ENCODE data around the gene TOM1.
"Not testable (repeated sequence)": the region's sequence is repeated elsewhere in the genome, so short reads cannot be mapped to it uniquely, and the experiment has no call there.

TOM1 gene

DNA sequence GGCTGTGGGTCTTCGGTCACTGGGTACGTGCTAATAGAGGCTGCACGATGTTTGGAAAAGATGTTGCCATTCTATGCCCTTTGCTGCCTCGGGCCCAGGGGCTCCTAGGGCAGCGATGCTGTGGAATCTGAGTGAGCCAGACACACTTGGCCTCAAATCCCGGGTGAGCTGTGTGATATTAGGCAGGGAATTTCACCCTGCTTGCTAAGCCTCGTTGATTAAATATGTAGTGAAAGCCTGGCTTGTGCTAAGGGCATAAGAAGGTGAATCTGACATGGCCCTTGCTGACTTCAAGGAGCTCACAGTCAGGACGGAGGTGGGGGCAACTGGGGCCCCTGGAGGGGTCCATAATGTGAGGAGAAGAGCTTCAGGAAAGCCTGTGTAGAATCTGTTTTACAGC is 75.8 kb downstream of the TOM1 start:
- no peak for DNase-seq

DNA sequence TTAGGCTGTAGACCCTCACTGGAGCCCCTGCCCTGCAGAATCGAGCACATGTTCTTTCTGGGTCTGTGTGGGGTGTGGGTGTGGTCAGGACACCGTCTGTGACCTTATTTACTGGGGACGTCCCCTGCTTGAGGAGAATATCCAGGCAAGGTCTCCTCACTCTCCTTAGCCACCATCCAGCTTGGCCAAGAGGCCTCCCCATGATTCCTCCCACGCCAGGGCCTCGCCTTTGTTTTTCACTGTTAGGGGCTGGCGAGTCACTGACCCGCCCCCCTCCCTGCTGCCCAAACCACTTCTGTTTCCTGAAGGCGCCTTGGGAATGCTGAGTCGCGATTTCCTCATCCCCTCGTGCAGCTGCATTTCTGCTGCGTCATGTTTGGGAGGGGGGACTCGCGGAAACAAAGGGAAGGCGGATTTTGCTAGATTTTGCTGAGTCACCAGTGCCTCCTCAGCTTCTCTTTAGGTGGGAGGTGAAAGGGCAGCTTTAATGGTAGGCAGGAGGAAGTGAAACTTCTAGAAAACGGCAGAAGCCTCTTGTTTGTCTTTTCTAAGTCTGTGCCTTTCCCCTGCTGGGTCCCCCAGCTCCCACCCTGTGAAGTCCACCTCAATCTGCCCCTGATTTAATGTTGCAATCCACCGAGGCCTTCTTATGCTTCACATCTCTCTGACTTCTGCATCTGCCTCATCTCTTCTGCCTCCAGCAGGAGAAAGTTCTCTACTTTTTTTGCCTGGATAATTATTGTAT is 77.2 kb downstream of the TOM1 start:
- DNase-seq = peak; percentile 99

DNA sequence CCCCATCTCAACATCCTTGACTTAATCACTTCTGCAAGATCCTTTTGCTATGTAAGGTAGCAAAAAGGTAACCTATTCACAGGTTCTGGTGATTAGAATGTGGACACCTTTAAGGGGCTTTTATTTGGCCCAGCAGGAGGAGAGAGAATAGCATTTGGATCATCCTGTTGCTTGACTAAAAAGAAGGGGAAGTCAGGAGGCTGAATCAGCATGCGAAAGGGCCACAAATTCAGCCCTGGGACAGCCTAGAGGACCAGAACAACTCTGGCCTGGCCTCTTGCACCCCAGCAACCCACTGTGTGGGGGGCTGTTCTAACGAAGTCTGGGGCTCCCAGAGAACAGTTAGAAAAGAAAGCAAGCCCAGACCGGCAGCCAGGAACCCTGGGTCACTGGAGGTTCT is 78.0 kb downstream of the TOM1 start:
- no peak for DNase-seq

DNA sequence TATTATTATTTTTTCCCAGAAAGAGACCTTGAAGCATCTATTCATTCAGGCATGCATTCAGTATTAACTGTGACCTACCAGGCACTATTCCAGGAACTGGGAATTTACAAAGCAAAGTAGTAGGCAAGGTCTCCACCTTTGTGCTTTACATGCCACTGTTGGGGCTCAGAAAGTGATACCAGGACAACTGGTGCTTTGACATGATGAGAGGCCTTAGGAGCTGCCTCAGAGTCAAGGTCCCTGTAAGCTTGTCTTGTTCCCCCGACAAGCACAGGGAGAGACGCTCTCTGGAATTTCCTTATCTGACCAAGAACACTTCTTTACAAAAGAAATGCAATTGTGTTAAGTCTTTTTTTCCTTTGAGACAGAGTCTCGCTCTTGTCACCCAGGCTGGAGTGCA is 78.9 kb downstream of the TOM1 start:
- no peak for DNase-seq

DNA sequence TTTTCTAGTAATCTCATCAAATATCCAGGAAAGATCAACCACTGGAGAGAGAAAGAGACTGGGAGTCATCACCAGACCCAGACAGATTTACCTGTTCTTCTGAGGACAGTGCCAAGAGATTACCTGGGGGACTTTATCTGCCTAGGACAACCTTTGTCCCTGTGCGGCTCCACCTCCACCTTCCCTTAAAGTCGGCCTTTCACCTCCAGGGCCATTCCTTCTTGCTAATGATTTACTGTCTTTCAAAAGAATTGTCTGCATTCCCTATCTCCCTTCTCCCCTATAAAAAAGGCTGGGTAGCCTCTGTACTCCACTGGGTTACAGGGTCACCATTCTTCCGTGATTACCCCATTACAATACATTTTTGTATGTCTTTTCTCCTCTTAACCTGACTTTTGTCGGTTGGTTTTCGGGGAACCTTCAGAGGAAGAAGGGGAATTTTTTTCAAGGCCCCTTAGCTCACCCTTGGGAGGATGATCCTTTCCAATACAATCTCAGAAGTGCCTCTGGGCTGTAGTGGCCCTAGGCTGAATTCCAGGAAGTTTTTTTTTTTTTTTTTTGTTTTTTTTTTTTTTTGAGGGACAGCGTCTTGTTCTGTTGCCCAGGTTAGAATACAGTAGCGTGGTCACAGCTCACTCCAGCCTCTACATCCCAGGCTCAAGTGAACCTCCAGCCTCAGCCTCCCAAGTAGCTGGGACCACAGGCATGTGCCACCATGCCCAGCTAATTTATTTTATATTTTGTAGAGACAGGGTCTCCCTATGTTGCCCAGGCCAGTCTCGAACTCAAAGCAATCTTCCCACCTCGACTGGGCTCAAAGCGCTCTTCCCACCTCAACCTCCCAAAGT is 79.7 kb downstream of the TOM1 start:
- DNase-seq = no peak

DNA sequence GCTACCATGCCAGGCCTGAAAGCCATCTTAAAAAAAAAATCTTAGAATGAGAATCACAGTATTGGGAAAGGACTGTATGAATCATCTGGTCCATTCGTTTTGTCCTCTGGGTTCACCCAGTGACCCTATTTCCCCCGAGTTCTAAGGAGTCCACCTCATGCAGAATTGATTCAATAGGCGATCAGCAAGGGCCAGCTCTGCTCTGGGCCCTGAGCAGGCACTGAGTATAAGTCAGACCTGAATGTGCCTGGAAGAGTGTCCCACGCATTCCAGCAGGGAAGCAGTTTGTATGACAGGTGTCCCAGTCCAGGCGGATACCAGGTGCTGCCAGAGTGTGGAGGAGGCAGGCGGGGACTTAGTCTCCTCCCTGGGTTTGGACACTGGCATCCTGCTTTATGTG is 80.3 kb downstream of the TOM1 start:
- no peak for DNase-seq

DNA sequence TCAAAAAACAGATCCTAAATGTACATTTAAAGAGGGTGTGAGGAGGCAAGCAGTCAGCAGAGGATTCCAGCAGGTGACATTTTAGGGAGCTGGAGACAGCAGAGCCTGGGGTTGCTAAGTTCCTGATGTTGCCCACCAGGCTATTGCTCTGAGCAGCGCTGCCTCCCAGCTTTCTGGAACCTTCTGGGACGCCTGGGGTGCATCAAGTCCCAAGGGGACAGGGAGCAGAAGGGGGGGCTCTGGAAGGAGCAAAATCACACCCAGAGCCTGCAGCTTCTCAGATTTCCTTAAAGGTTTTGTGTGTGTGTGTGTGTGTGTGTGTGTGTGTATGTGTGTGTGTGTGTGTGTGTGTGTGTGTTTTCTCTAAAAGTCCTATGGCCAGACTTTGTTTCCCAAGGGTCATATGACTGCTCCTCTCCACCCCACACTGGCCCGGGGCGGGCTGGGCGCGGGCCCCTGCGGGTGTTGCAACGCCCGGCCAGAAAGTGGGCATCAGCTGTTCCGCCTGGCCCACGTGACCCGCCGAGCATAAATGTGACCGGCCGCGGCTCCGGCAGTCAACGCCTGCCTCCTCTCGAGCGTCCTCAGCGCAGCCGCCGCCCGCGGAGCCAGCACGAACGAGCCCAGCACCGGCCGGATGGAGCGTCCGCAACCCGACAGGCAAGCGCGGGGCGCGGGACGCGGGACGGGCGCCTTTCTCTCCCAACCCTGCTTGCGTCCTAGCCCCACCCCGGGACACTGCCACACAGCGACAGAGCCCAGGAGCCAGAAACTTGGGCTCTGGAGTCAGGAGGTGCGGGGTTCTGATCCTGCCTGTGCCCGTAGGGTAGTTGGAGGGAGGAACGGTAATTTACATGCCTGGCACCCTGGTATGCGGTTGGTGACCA is 81.1 kb downstream of the TOM1 start, which contains the start of gene HMOX1:
Gene HMOX1 (plus strand): TSS at position 560 of the 887 bp plus-strand sequence. CDS start 78 bp downstream, at position 638.
- peak; percentile 89 for DNase-seq

DNA sequence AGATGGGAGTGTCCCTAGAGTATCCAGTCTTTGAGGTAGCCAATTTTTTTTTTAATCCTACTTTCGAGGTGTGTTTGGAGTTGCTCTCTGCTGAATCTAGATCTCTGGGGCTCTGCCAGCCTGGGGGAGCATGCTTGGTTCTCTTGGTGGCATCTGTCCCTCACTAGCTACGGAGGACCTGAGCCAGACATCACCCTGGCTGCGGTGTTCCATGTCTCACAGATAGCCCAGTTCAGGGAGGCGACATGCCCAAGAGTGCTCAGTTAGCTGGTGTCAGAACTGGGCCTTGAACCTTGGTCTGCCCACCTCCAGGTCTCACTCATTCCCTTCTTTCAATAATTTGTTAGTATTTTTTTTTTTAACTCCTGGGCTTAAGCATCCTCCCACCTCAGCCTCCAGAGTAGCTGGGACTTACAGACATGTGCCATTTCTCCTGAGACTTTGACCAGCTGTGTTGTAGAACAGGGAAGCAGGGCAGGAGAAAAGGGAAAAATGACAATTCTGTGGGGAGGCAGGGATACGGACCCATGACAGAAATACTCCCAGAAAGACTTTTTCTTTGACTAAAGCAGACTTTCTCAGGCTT is 81.8 kb downstream of the TOM1 start:
- no peak for DNase-seq

DNA sequence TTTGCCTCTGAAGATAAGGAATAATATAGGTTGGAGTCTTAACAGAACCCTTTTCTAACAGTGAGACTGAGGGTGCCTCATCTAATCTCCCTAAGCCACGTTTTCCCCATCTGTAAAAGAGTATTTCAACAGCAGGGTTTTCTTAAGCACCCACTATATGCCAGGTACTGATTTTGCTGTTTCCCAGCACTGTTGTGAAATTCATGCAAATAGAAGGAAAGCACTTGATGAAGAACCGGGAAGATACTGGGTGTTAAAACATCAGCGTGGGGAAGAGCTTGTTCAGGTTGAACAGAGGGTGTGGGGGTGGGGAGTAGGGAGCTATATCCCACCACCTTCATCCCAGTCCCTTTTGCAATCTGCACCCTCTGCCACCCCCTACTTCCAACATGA is 84.0 kb downstream of the TOM1 start:
- no peak for DNase-seq

DNA sequence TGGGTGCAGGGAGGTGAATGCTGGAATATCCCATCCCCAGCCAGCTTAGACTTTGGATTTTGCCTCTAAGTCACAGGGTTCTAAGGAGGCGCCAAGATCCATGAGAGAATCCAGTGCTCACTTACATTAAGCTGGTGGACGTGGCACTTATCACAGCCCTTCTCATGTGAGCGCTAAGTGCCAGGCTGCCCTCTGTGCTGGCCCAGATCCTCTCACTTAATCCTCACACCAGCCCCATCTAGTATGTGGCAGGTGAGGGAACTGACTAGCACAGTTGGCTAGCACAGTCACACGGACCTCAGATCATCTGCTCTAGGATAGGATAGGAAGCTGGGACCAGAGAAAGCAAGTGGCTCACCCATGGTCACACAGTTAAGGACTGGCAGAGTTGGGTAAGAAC is 84.8 kb downstream of the TOM1 start:
- DNase-seq = no peak

DNA sequence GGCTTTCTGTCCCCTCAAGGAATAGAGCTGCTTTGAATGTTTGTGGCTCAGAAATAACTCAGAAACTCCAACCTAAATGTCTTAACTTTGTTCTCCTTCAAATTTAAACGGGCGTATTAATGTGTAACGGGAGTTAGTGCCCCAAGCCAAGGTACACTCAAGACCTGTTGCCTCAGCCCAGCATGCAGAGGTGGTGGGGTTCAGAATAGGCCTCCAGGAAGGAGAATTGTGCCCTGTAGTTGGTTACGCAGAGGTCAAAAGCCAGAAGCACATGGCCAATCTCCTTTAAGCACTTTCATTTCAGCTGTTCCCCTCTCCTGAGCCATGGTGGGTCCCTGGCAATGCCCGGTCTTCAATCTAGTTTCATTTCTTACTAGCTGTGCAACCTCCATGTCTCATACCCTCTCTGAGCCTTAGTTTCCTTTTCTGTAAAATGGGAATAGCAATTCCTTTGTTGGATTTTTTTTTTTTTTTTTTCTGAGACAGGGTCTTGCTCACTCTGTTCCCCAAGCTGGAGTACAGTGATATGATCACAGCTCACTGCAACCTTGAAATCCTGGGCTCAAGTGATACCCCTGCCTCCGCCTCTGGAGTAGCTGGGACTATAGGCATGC is 85.4 kb downstream of the TOM1 start:
- no peak for DNase-seq

DNA sequence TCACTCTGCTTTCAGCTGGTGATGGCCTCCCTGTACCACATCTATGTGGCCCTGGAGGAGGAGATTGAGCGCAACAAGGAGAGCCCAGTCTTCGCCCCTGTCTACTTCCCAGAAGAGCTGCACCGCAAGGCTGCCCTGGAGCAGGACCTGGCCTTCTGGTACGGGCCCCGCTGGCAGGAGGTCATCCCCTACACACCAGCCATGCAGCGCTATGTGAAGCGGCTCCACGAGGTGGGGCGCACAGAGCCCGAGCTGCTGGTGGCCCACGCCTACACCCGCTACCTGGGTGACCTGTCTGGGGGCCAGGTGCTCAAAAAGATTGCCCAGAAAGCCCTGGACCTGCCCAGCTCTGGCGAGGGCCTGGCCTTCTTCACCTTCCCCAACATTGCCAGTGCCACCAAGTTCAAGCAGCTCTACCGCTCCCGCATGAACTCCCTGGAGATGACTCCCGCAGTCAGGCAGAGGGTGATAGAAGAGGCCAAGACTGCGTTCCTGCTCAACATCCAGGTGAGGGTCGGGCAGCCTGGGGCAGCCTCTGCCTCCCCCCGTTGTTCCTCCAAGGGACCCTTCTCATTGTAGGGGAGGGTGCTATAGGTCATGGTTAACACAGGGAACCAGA is 87.1 kb downstream of the TOM1 start:
- no peak for DNase-seq

DNA sequence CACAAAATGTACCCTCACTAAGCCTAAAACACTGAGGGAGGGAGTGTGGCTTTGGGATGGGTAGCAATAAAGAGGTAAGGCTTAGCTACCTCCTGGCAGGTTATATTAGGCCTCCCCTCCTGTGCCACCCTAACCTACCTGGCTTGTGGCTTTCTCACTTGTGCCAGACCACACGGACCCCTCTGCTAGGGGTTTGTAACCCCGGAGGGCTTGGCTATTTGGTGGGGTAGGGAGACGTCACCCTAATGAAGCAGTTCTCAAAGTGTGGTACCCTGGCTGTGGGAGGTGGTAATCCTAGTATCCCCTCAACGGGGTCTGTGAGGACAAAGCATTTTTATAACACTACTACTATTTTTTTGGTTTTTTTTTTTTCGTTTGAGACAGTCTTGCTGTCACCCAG is 91.2 kb downstream of the TOM1 start:
- no peak for DNase-seq

DNA sequence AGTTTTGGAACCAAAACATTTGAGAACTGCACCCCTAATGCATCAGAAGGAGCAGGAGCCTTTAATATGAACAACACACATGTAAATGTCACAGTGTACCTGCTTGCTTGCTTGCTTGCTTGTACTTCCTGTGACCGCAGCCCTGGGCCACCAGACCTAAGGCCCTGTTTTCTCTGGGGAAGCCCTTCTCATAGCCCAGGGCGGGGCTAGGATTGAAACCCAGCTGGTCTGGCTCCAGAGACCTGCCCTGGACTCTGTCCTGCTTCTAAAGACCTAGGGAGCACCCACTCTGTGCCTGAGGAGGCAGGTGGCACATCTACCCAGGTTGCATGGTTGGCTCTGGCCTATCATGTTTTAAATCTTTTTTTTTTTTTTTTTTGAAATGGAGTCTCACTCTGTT is 92.7 kb downstream of the TOM1 start:
- no peak for DNase-seq

DNA sequence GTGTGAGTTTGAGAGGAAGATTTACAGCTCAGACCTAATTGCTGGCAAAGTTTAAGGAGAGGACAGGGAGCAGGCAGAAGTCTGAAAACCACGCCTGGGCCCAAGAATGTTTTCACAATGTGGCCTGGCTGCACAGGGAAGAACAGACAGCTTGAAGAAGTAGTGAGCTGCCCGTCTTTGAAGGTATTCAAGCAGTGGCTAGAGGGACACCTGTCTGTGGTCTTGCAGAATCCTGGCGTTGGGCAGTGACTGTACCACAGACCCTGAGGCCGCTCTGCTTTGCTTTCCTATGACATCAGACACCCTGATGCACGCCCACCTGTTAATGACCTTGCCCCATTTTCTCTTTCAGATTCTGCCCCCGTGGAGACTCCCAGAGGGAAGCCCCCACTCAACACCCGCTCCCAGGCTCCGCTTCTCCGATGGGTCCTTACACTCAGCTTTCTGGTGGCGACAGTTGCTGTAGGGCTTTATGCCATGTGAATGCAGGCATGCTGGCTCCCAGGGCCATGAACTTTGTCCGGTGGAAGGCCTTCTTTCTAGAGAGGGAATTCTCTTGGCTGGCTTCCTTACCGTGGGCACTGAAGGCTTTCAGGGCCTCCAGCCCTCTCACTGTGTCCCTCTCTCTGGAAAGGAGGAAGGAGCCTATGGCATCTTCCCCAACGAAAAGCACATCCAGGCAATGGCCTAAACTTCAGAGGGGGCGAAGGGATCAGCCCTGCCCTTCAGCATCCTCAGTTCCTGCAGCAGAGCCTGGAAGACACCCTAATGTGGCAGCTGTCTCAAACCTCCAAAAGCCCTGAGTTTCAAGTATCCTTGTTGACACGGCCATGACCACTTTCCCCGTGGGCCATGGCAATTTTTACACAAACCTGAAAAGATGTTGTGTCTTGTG is 93.7 kb downstream of the TOM1 start:
- DNase-seq = no peak

DNA sequence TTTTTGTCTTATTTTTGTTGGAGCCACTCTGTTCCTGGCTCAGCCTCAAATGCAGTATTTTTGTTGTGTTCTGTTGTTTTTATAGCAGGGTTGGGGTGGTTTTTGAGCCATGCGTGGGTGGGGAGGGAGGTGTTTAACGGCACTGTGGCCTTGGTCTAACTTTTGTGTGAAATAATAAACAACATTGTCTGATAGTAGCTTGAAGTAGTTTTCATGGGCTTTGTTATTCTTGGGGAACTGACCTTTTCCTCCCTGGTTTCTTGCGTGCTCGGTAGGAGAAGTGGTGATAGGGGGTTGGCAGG is 94.3 kb downstream of the TOM1 start:
- DNase-seq = no peak

DNA sequence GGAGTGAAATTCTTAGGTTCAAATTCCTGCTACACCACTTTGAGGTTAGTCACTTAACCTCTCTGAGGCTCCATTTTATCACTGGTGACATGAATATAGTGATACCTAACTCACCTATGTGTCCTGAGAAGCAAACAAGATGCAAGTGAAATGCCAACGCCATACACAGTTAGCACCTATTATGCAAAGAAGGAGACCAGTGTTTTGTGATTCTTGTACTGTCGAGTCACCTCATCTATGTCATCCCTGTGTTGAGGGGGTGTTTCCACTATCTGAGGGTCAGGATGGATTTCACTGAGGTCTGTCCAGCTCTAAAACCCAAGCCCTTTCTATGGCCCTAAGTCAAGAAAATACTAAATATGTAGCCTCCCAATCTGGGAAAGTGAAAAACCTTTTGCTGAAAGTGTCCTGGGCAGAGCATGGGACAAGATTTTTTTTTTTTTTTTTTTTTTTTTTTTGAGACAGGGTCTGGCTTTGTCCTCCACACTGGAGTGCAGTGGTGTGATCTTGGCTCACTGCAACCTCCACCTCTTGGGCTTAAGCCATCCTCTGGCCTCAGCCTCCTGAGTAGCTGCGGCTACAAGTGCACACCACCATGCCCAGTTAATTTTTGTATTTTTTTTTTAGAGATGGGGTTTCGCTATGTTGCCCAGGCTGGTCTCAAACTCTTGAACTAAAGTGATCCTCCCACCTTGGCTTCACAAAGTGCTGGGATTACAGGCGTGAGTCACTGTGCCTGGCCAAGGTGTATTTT is 95.3 kb downstream of the TOM1 start:
- DNase-seq = no peak

DNA sequence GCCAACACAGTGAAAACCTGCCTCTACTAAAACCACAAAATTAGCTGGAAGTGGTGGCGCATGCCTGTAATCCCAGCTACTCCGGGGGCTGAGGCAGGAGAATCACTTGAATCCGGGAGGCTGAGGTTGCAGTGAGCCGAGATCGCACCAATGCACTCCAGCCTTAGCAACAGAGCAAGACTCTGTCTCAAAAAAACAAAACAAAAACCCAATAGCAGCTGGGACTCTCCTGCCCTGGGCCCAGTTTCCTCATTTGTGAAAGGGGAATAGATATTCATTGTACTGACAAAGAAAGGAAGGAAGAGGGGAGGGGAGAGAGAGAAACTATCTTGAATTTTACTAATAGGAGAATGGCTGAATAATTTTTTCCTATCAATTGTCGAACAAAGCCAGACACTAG is 96.9 kb downstream of the TOM1 start:
- DNase-seq = not testable (repeated sequence)

DNA sequence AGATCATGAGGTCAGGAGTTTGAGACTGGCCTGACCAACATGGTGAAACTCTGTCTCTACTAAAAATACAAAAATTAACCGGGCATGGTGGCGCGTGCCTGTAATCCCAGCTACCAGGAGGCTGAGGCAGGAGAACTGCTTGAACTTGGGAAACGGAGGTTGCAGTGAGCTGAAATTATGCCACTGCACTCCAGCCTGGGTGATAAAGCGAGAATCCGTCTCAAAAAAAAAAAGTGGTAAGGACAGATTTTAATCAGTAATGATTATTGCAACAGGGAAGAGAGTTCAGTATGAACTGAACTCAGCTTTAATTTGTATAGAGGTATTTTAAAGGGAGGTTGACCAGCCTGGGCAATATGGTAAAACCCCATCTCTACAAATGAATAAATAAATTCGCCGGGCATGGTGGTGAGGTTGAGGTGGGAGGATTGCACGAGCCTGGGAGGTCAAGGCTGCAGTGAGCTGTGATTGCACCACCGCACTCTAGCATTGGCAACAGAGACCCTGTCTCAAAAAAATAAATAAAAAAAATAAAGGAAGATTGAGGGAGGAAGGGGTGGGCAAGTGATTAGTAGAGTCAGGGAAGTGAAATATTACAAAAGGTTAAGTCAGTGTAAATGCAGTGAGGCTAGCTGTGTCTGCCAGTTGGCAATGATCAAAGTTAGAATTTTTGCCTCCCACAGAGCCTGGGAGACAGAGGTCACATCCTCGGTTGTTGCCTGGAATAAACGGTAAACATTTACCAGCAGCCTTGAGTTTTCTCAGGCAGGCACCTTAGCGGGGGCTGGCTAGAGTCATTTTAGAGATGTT is 97.6 kb downstream of the TOM1 start:
- DNase-seq = no peak

Data from fibroblast of skin of abdomen (primary cell).